Thyroid gland (tissue), 4 donors: ENCODE data around the gene IL34.

Experiments used
- CTCF ChIP-seq, 6 experiments: fragments of 200-600 bp in 3 of 6; fragments of 450-650 bp in 3 of 6; sonication (generic) in 3 of 6; IDR thresholded peaks; one replicate each; pipeline ENCODE4 v1.5.1; 2016 to 2019; ENCODE audit warnings: antibody characterized with exemption in 6 of 6, mild to moderate bottlenecking in 2 of 6, inconsistent platforms in 1 of 6, moderate library complexity in 1 of 6
- POLR2A ChIP-seq, 2 donors: fragments of 450-650 bp; IDR thresholded peaks; one replicate each; pipeline ENCODE4 v1.6.1; 2017; ENCODE audit warnings: antibody characterized with exemption in 2 of 2, mild to moderate bottlenecking in 2 of 2, moderate library complexity in 1 of 2

GRCh38 chr16:70615945-70616344 lies 30.4 kb upstream of the IL34 start:
- TF ChIP-seq CTCF (IDR thresholded peaks at IDR 0.05) (no peak), POLR2A (IDR thresholded peaks at IDR 0.05) (no peak)
